ENCODE data around the gene PYROXD2. TPM values are rescaled to one million over a fixed set of nuclear protein-coding genes. Genes with fewer than 3 reads are reported as not detected.

The PYROXD2 gene
- polyA plus RNA-seq, 1 donor from 2014 or later, result 0.11 TPM

DNA sequence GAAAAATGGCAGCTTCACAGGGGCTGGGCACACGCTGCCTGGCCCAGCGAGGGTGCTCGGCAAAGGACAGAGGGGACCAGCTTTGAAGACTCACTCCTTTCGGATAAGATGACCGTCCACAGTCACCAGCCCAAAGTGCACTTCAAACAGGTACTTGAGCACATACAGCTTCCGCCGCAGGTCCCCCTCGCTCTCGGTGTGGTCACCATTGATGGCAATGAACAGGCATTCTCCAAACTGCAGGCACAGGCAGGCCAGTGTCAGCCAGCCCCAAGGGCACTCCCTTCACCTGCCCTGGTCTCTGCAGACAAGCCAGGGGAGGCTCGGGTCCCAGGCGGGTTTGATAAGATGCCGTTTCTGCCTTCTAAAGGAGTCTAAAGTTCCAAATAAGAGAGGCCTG, 20.2 kb upstream of the PYROXD2 start:
- H3K27me3 ChIP-seq (ENCODE audit: insufficient read depth, low read depth, low read length), result no peaks in the 10 kb centered on the region
- TF ChIP-seq EP300 (conservative IDR thresholded peaks at IDR 0.05; ENCODE audit: poor library complexity, severe bottlenecking) (no peak), POLR2AphosphoS5 (IDR thresholded peaks at IDR 0.05) (no peak), MXI1 (conservative IDR thresholded peaks at IDR 0.05; ENCODE audit: poor library complexity, severe bottlenecking) (no peak), SMC3 (conservative IDR thresholded peaks at IDR 0.05; ENCODE audit: poor library complexity) (no peak), CTCF (IDR thresholded peaks at IDR 0.05; ENCODE audit: poor library complexity, severe bottlenecking) (no peak), EZH2 (IDR thresholded peaks at IDR 0.05; ENCODE audit: borderline replicate concordance, insufficient read depth, low read length, poor library complexity, severe bottlenecking) (no peak), RAD21 (conservative IDR thresholded peaks at IDR 0.05) (no peak), REST (IDR thresholded peaks at IDR 0.05; ENCODE audit: borderline replicate concordance) (no peak), TAF1 (IDR thresholded peaks at IDR 0.05; ENCODE audit: low read depth) (no peak)

GRCh38 chr10:98433881-98434732, 19.1 kb upstream of the PYROXD2 start:
- Histone ChIP-seq H3K79me2 (replicated peaks; ENCODE audit: insufficient read depth, low read length) (no peaks in the 10 kb centered on the region), H3K9me2 (ENCODE audit: insufficient read depth, low read length) (no peaks in the 10 kb centered on the region), H3K27me3 (ENCODE audit: insufficient read depth, low read depth, low read length) (no peaks in the 10 kb centered on the region), H3K4me3 (ENCODE audit: low read length) (no peak overlapping the region), H3K36me3 (ENCODE audit: insufficient read depth, low read length) (no peaks in the 10 kb centered on the region), H3K9me3 (ENCODE audit: low read length) (no peaks in the 10 kb centered on the region), H3K4me2 (ENCODE audit: low read length) (no peak overlapping the region), H3K27ac (ENCODE audit: low read length) (no peak overlapping the region), H3K9ac (ENCODE audit: low read length) (no peak overlapping the region), H2AFZ (ENCODE audit: low read depth, low read length) (no peak overlapping the region), H3F3A (ENCODE audit: insufficient read depth, low read length, poor library complexity, severe bottlenecking) (no peaks in the 10 kb centered on the region), H4K20me1 (ENCODE audit: insufficient read depth) (no peaks in the 10 kb centered on the region)
- TF ChIP-seq REST (IDR thresholded peaks at IDR 0.05; ENCODE audit: borderline replicate concordance) (no peak), MXI1 (conservative IDR thresholded peaks at IDR 0.05; ENCODE audit: poor library complexity, severe bottlenecking) (no peak)

More for the DNA sequence above, 20.2 kb upstream of the PYROXD2 start:
- H3K4me2 ChIP-seq (ENCODE audit: low read length), result no peak overlapping the region
- no peak overlapping the region for H3K4me3 ChIP-seq (ENCODE audit: low read length)
- H3K9me3 ChIP-seq (ENCODE audit: low read length), result no peaks in the 10 kb centered on the region
- H4K20me1 ChIP-seq (ENCODE audit: insufficient read depth), result no peaks in the 10 kb centered on the region
- H3F3A ChIP-seq (ENCODE audit: insufficient read depth, low read length, poor library complexity, severe bottlenecking), result no peaks in the 10 kb centered on the region
- H3K27ac ChIP-seq (ENCODE audit: low read length), result no peak overlapping the region
- H3K9ac ChIP-seq (ENCODE audit: low read length), result no peak overlapping the region
- H3K36me3 ChIP-seq (ENCODE audit: insufficient read depth, low read length), result no peaks in the 10 kb centered on the region
- H3K9me2 ChIP-seq (ENCODE audit: insufficient read depth, low read length), result no peaks in the 10 kb centered on the region
- H2AFZ ChIP-seq (ENCODE audit: low read depth, low read length), result no peak overlapping the region
- H3K79me2 ChIP-seq (replicated peaks; ENCODE audit: insufficient read depth, low read length), result no peaks in the 10 kb centered on the region

All from neural cell (in vitro differentiated cells).